NCI-H748 (cell line): ENCODE data around the gene FAM228A.

Experiments used
- DNase-seq: peaks from one replicate; lab custom pipeline; 2025; ENCODE audit not compliant: unreplicated experiment; lab: John Stamatoyannopoulos, UW

FAM228A gene

GRCh38 chr2:24222946-24223345 is 48.1 kb downstream of the FAM228A start:
- DNase-seq, result no peak

GRCh38 chr2:24225499-24226242 is 50.8 kb downstream of the FAM228A start:
- peak; percentile 26 for DNase-seq

GRCh38 chr2:24228470-24228869 is 53.6 kb downstream of the FAM228A start:
- peak; percentile 61 for DNase-seq

- no peak for DNase-seq
These were observed 56.6 kb downstream of the FAM228A start for GRCh38 chr2:24231461-24231881.

- no peak for DNase-seq
These were observed 58.5 kb downstream of the FAM228A start for GRCh38 chr2:24233321-24233720.

- peak; percentile 30 for DNase-seq
These were observed 62.5 kb downstream of the FAM228A start for GRCh38 chr2:24237313-24237712.

GRCh38 chr2:24238158-24238557 is 63.3 kb downstream of the FAM228A start:
- peak; percentile 97 for DNase-seq

- no peak for DNase-seq
These were observed 64.7 kb downstream of the FAM228A start for GRCh38 chr2:24239553-24239952.
